NCI-H1048 (cell line): ENCODE data around the gene C1orf53.

Experiments
- DNase-seq: peaks from one replicate; lab custom pipeline; 2025; lab: John Stamatoyannopoulos, UW

C1orf53 gene

GRCh38 chr1:197907846-197908616 is 5.6 kb downstream of the C1orf53 start:
- no peak for DNase-seq

GRCh38 chr1:197908716-197909220 is 6.3 kb downstream of the C1orf53 start:
- no peak for DNase-seq

GRCh38 chr1:197909384-197909783 is 7.0 kb downstream of the C1orf53 start:
- DNase-seq, result no peak

GRCh38 chr1:197910120-197910991 is 7.9 kb downstream of the C1orf53 start:
- no peak for DNase-seq

GRCh38 chr1:197911111-197911856 is 8.9 kb downstream of the C1orf53 start:
- no peak for DNase-seq

GRCh38 chr1:197911857-197912696 is 9.6 kb downstream of the C1orf53 start:
- DNase-seq, result no peak

GRCh38 chr1:197912739-197913494 is 10.5 kb downstream of the C1orf53 start:
- no peak for DNase-seq

GRCh38 chr1:197913495-197914276 is 11.3 kb downstream of the C1orf53 start:
- DNase-seq, result no peak

GRCh38 chr1:197914510-197914909 is 12.1 kb downstream of the C1orf53 start:
- DNase-seq, result no peak

GRCh38 chr1:197915260-197915861 is 12.9 kb downstream of the C1orf53 start:
- DNase-seq, result no peak

GRCh38 chr1:197915862-197916499 is 13.6 kb downstream of the C1orf53 start:
- no peak for DNase-seq

- no peak for DNase-seq
These were observed 14.1 kb downstream of the C1orf53 start for GRCh38 chr1:197916500-197916983.

GRCh38 chr1:197917805-197918651 is 15.6 kb downstream of the C1orf53 start:
- DNase-seq, result no peak

- DNase-seq, result no peak
These were observed 16.4 kb downstream of the C1orf53 start for GRCh38 chr1:197918807-197919345.

- no peak for DNase-seq
These were observed 17.1 kb downstream of the C1orf53 start for GRCh38 chr1:197919346-197920066.

GRCh38 chr1:197920067-197920396 is 17.6 kb downstream of the C1orf53 start:
- DNase-seq, result no peak
